GM18519 (cell line): Measurements from ENCODE around the gene MAP3K15.
"Not testable (repeated sequence)": the region's sequence is repeated elsewhere in the genome, so short reads cannot be mapped to it uniquely, and the experiment has no call there.

ENCODE experiments used
- ATAC-seq: cut with Tn5 transposase; IDR thresholded peaks from one replicate; pipeline ENCODE4 v1.9.1; 2021; ENCODE audit warnings: mild to moderate bottlenecking, moderate library complexity; ENCODE audit not compliant: unreplicated experiment, low FRiP score

Gene MAP3K15

GRCh38 chrX:19440713-19441112 is 74.6 kb downstream of the MAP3K15 start:
- ATAC-seq, result no peak

- not testable (repeated sequence) for ATAC-seq
Measured at GRCh38 chrX:19422661-19423060, 92.6 kb downstream of the MAP3K15 start.

DNA sequence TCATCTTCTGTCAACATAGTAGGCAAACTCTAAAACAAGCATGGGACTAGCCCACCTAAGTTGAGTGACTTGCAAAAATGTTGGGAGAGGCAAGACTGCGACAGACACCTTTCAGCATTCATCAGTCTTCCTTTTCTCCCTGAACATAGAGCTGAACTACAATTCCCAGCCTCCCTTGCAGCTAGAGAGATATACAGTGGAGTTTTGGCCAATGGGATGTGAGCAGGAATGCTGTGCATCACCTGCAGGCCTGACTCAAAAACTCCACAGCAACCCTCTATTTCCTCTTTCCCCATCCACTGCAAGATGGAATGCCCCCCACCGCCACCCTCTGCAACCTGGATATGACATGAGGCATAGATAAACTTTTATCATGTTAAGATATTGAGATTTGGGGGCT is 105.0 kb downstream of the MAP3K15 start:
- ATAC-seq, result no peak

DNA sequence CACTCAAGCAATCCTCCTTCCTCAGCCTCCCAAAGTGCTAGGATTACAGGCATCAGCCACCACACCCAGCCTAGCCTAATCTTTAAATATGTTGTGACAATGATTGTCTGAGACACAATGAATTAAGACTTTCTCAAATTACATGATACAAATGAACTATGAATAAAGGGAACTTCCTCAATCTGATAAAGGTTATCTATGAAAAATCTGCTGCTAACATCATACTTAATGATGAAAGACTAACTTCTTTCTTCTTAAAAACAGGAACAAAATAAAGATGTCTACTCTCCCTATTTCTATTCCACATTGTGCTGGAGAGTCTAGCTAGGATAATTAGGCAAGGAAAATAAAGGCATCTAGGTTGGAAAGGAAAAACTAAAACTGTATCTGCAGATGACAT is 111.6 kb downstream of the MAP3K15 start:
- no peak for ATAC-seq

DNA sequence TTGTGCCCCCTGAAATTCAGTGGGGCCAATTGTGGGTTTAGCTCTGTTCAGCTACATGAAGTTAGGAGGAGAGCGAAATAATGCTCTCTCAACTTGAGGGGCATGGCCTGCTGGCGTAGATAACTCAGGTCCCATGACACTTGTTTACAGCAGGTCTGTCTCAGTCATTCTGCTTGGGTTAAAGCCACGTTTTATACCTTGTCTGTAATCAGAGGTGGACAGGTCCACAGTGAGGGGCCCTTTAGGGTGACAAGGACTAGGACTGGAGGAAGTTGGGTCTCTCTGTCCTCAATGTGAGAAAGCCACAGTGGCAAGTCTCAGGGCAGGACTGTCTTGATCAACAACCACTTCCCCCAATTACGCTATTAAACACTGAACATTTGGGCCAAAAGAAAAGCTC is 122.6 kb downstream of the MAP3K15 start:
- no peak for ATAC-seq

DNA sequence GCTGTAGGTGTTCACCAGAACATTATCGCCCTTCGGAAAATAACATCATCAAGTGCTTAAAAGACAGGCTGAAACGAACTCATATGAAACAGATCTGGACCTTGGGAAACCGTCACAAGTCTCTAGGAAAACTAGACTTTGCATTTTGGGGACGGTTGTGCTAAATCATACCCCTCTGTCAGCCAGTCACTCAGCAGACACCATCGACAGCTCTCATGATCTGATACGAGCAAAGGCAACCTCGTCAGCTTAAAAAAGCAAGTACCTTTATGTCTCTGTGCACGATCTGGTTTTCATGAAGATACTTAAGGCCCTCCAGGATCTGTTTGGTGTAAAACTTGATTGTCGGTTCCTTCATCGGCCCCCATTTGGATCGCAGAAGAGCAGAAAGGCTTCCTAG is 123.2 kb downstream of the MAP3K15 start:
- no peak for ATAC-seq

GRCh38 chrX:19389227-19389845 is 126.0 kb downstream of the MAP3K15 start:
- ATAC-seq, result no peak

GRCh38 chrX:19388741-19389140 is 126.6 kb downstream of the MAP3K15 start:
- no peak for ATAC-seq

GRCh38 chrX:19388064-19388679 is 127.1 kb downstream of the MAP3K15 start:
- no peak for ATAC-seq

GRCh38 chrX:19386679-19387078 is 128.6 kb downstream of the MAP3K15 start:
- ATAC-seq, result no peak

GRCh38 chrX:19382555-19383145 is 132.7 kb downstream of the MAP3K15 start:
- no peak for ATAC-seq

DNA sequence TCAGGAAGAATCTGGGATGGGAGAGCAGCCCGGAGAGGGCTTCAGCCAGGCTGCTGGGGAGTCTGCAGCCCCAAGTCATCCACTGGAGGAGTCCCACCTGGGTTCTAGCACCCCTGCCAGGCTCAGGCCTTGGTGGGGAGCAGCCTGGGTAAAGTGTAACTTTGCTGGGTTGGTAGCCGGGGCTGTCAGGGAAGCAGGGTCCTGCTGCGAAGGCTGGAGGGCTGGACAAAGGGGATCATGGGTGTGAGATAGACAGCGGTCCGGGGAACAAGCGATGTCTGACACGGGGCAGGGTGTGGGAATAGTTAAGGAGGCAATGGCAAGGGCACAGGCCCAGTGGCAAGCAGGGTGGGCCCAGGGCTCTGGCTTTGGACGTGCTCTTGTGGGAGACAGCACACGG is 134.0 kb downstream of the MAP3K15 start:
- ATAC-seq, result no peak

GRCh38 chrX:19377799-19378198 is 137.5 kb downstream of the MAP3K15 start:
- no peak for ATAC-seq

- no peak for ATAC-seq
Measured at GRCh38 chrX:19375546-19375945, 139.8 kb downstream of the MAP3K15 start.

GRCh38 chrX:19373351-19373891 is 141.9 kb downstream of the MAP3K15 start:
- ATAC-seq, result no peak

DNA sequence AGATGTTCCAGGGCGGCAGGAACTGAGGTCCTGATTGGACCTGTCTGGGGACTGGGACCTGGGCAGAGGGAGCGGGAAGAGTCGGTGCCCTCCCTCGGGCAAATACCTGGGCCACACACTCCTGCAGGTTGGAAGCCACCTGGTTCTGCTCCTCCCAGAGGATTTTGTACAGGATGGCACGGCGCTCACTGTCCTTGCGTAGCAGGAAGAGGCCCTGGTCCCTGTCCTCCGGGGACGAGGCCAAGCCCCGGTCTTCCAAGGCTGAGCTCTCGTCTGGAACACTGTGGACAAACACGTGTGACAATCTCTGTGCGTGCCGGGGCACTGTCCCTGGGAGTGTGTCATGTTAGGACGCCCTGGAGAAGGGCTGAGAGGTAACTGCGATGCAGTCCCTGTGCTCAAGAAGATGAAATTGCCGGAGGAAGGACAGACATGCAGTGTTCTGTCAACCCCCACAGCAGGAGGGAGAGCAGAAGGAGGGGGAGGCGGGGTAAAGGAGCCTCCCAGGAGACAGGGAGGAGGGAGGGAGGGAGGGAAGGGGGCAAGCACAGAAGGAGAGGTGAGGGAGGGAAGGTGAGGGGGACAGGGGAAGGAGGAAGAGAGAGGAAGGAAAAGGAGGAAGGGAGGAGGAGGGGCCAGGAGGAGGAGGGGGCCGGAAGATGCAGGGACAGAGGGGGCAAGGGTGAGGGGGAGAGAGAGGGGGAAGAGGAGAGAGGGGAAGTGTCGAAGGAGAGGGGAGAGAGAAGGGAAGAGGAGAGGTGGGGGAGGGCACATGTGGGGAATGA is 142.6 kb downstream of the MAP3K15 start:
- ATAC-seq, result no peak

- peak; percentile 46 for ATAC-seq
Measured at GRCh38 chrX:19372170-19372546, 143.2 kb downstream of the MAP3K15 start.

DNA sequence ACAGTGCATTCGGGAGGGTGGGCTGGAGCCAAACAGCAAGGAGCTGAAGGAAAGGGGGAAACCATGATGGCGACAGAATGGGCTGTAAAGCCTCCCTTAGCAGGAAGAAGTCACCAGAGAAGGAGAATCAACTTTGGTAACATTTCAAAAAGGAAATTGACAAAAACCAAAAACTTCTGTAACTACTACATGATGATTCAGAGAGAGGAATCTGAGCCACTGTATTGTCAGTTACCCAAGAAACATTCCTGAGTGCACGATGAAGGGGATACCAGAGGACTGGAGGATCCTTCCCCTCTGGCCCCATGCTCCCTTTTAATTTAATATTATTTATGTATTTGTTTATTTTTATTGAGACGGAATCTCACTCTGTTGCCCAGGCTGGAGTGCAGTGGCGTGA is 145.2 kb downstream of the MAP3K15 start:
- no peak for ATAC-seq

- no peak for ATAC-seq
Measured at GRCh38 chrX:19368576-19368975, 146.7 kb downstream of the MAP3K15 start.

- no peak for ATAC-seq
Measured at GRCh38 chrX:19361701-19362100, 153.6 kb downstream of the MAP3K15 start.

GRCh38 chrX:19360903-19361302 is 154.4 kb downstream of the MAP3K15 start:
- no peak for ATAC-seq
